Transverse colon (tissue), 4 donors: ENCODE data around the gene PDE7B.
A peak's percentile ranks its signal among the peaks of the same experiment; 100 is the strongest.

Experiments
- POLR2A ChIP-seq: fragments of 450-650 bp; IDR thresholded peaks from one replicate; pipeline ENCODE4 v1.6.1; 2016; ENCODE audit warnings: antibody characterized with exemption, mild to moderate bottlenecking, moderate library complexity
- POLR2AphosphoS5 ChIP-seq, 3 donors: sonication (generic); formaldehyde crosslinking; IDR thresholded peaks; one replicate each; pipeline ENCODE4 v1.6.1; 2016; ENCODE audit warnings: antibody characterized with exemption in 3 of 3
- TF ChIP-seq, protein P1 (sequence below), 5 experiments: fragments of 200-600 bp in 3 of 5; fragments of 450-650 bp in 2 of 5; sonication (generic) in 3 of 5; IDR thresholded peaks; 1 replicate in 2 of 5; 2 replicates in 3 of 5; pipeline ENCODE4 v1.5.1; 2016 to 2017; ENCODE audit warnings: antibody characterized with exemption in 5 of 5, inconsistent platforms in 3 of 5, mild to moderate bottlenecking in 2 of 5, moderate library complexity in 1 of 5

DNA sequence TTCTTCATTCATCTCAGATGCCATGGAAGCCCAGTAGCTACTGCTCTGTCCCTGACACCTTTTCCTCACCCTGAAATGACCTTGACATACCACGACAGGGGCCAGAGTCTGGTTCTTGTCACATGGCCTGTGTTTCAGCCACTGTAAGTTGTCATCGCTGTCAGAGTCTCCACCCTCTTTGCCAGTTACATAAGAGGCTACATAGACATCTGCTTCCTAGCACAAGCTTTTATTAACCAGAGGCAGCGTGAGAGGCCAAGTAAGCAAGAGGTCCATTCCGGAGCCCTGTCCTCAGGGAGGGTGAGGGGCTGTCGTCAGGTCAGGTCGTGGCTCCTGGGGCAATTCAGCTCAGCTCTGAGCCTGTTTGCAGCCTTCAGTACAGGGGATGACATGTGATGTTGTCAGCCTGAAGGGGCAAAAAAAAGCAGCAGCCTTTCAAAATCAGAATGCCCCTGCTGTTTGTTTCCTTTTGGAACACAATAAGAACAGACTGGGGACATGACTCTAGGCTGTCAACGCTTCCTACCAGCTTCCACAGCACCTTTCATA, 252.3 kb downstream of the PDE7B start:
- TF ChIP-seq, protein P1, sequence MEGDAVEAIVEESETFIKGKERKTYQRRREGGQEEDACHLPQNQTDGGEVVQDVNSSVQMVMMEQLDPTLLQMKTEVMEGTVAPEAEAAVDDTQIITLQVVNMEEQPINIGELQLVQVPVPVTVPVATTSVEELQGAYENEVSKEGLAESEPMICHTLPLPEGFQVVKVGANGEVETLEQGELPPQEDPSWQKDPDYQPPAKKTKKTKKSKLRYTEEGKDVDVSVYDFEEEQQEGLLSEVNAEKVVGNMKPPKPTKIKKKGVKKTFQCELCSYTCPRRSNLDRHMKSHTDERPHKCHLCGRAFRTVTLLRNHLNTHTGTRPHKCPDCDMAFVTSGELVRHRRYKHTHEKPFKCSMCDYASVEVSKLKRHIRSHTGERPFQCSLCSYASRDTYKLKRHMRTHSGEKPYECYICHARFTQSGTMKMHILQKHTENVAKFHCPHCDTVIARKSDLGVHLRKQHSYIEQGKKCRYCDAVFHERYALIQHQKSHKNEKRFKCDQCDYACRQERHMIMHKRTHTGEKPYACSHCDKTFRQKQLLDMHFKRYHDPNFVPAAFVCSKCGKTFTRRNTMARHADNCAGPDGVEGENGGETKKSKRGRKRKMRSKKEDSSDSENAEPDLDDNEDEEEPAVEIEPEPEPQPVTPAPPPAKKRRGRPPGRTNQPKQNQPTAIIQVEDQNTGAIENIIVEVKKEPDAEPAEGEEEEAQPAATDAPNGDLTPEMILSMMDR (IDR thresholded peaks at IDR 0.05) = no peak
- TF ChIP-seq POLR2AphosphoS5 (IDR thresholded peaks at IDR 0.05) (peak; percentile 30 to 76 (median 57)), POLR2A (no peak)
